Small intestine (tissue), 7 donors: ENCODE measurements around the gene CDKAL1. TPM values are rescaled to one million over a fixed set of nuclear protein-coding genes. Genes with fewer than 3 reads are reported as not detected.

ENCODE experiments used
- DNase-seq, 2 donors: peaks; one replicate each; pipeline versions ENCODE4 v3.0.0 to v3.0.0-alpha.2; 2013
- FAIRE-seq: peaks from 2 replicates; lab custom pipeline; 2012; peaks lifted over from hg19 to GRCh38; lab: Jason Lieb, UNC
- H3K27ac ChIP-seq, 3 donors: one replicate each; pipeline ENCODE4 v1.5.1; 2013; ENCODE audit warnings: low read length in 2 of 3, mild to moderate bottlenecking in 2 of 3, control low read depth in 1 of 3, inconsistent platforms in 1 of 3, low read depth in 1 of 3, moderate library complexity in 1 of 3
- H3K27me3 ChIP-seq, 3 donors: one replicate each; pipeline ENCODE4 v1.6.1; 2013; ENCODE audit warnings: low read length in 3 of 3, inconsistent platforms in 1 of 3; ENCODE audit not compliant: control insufficient read depth in 3 of 3, insufficient read depth in 3 of 3
- H3K36me3 ChIP-seq, 3 donors: one replicate each; pipeline ENCODE4 v1.6.1; 2013; ENCODE audit warnings: low read length in 3 of 3, inconsistent platforms in 1 of 3, low read depth in 1 of 3, mild to moderate bottlenecking in 1 of 3, moderate library complexity in 1 of 3; ENCODE audit not compliant: control insufficient read depth in 3 of 3, insufficient read depth in 2 of 3
- H3K4me1 ChIP-seq, 3 donors: one replicate each; pipeline ENCODE4 v1.6.1; 2013; ENCODE audit warnings: low read length in 2 of 3, inconsistent platforms in 1 of 3, low read depth in 1 of 3, mild to moderate bottlenecking in 1 of 3, moderate library complexity in 1 of 3; ENCODE audit not compliant: control insufficient read depth in 3 of 3, insufficient read depth in 2 of 3
- H3K4me3 ChIP-seq, 3 donors: one replicate each; pipeline ENCODE4 v1.5.1; 2013; ENCODE audit warnings: low read length in 3 of 3, control low read depth in 1 of 3, inconsistent platforms in 1 of 3, low read depth in 1 of 3, mild to moderate bottlenecking in 1 of 3, moderate library complexity in 1 of 3
- H3K9me3 ChIP-seq, 2 donors: one replicate each; pipeline ENCODE4 v1.6.1; 2013; ENCODE audit warnings: low read depth in 1 of 2, low read length in 1 of 2; ENCODE audit not compliant: control insufficient read depth in 2 of 2, insufficient read depth in 1 of 2
- WGBS, 3 donors: extraction: QIAGEN DNeasy Blood & Tissue Kit; methylation state at CpG; one replicate each; pipeline ENCODE4 v1.1.7; 2013; 5-methylcytosine and 5-hydroxymethylcytosine counted together
- polyA plus RNA-seq, 4 donors: library from polyadenylated mRNA; stranded (reverse) in 3 of 4; unstranded in 1 of 4; fragments of 200-250 nt in 3 of 4; fragments of 120-200 nt in 1 of 4; gene quantifications; one replicate each; pipeline versions ENCODE4 v1.2.1 to v1.2.3, GENCODE V29; 2013
- donor health status: healthy with polysubstance abuse.
- donor health status: control.
- donor health status: control.
- donor health status: Bipolar disorder and iron deficiency.
- donor health status: healthy.

CDKAL1 gene
- polyA plus RNA-seq, 4 donors = 2.4 to 10.5 (median 4.1) TPM

DNA sequence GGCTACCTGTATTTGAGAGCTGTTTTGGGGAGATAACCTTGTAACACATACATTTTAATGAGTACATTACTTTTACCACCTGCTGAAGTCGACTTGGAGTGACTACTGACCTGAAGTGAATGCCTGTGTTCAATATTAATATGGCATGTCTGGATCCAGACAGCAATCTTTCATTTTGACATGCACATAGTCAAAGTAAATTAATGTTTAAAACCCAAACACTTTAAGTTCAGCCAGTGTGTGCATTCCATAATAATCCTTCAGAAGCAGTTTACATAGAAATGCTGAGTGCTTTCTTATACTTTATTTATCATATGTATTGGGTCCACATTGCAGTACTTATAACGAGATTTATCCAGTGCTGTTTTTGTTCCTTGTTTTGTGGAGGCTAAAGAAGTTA lies 38.0 kb downstream of the CDKAL1 start:
- DNase-seq (no peak), FAIRE-seq (no peak)
- peaks cover 0 to 7% (median 0%) of the 10 kb centered on the region in 3 donors for H3K36me3 ChIP-seq
- H3K9me3 ChIP-seq = no peaks in the 10 kb centered on the region
- no peak overlapping the region for H3K4me3 ChIP-seq
- WGBS, 3 donors = 58 to 74% (median 71%) methylated on average over 2 of the region's 2 CpGs
- no peaks in the 10 kb centered on the region for H3K27me3 ChIP-seq
- H3K4me1 ChIP-seq = no peaks in the 10 kb centered on the region
- H3K27ac ChIP-seq = no peak overlapping the region

DNA sequence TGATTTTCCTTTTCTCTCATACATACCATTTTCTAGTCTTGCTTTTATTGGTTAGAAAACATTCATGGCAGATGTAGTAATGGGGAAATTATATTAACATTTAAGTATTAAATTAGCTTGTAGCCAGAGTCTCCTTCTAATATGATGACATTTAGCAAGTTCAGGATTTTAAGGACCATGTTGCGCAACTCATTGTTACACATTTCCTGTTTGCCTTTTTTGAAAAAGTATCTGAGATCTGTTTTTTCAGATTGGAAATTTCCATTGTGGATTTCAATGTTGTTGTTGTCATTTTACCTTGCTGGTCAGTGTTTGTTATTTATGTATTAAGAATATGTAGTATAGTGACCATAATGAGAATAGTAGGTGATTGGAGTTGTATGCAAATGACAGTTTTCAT lies 38.7 kb downstream of the CDKAL1 start:
- Histone ChIP-seq H3K27me3 (no peaks in the 10 kb centered on the region), H3K27ac (no peak overlapping the region), H3K4me3 (no peak overlapping the region), H3K36me3 (peaks cover 0 to 7% (median 0%) of the 10 kb centered on the region in 3 donors), H3K9me3 (no peaks in the 10 kb centered on the region), H3K4me1 (no peaks in the 10 kb centered on the region)
- WGBS, 3 donors = 88 to 98% (median 91%) methylated on average over 1 of the region's 1 CpG
- no peak for FAIRE-seq
- DNase-seq = no peak

- Histone ChIP-seq H3K36me3 (peaks cover 0 to 8% (median 1%) of the 10 kb centered on the region in 3 donors), H3K4me3 (no peak overlapping the region), H3K27ac (no peak overlapping the region), H3K9me3 (no peaks in the 10 kb centered on the region), H3K27me3 (no peaks in the 10 kb centered on the region), H3K4me1 (no peaks in the 10 kb centered on the region)
- DNase-seq (no peak), FAIRE-seq (no peak)
Measured at GRCh38 chr6:20574355-20574754, 40.1 kb downstream of the CDKAL1 start.

DNA sequence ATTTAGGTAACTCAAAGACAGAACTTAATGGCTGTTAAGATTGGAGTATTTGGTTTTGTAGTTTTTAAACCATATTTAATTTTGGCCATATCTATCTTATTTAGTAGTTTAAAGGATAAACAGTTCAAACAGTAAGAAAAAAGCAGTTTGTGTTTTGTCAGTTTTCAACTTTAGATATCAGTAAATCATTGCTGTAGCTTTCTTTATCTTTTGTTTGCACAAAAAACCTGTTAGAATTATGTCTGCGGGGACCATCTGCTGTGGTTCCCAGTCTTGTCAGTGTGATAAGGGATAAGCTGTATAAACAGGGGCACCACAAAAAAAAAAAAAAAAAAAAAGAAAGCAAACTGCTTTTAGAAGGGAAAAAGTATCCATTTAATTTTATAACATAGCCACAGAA lies 40.9 kb downstream of the CDKAL1 start:
- no peak for FAIRE-seq
- 31 to 58% (median 53%) methylated on average over 1 of the region's 1 CpG for WGBS, 3 donors
- DNase-seq = no peak

GRCh38 chr6:20575704-20576451 lies 41.6 kb downstream of the CDKAL1 start:
- no peak overlapping the region for H3K4me3 ChIP-seq
- H3K27ac ChIP-seq = no peak overlapping the region
- 76 to 83% (median 81%) methylated on average over 4 of the region's 4 CpGs for WGBS, 3 donors
- H3K27me3 ChIP-seq = no peaks in the 10 kb centered on the region
- FAIRE-seq = no peak
- no peaks in the 10 kb centered on the region for H3K4me1 ChIP-seq
- H3K9me3 ChIP-seq = no peaks in the 10 kb centered on the region
- peaks cover 0 to 10% (median 4%) of the 10 kb centered on the region in 3 donors for H3K36me3 ChIP-seq
- no peak for DNase-seq

More for the DNA sequence above, 40.9 kb downstream of the CDKAL1 start:
- Histone ChIP-seq H3K36me3 (peaks cover 0 to 10% (median 4%) of the 10 kb centered on the region in 3 donors), H3K9me3 (no peaks in the 10 kb centered on the region), H3K27ac (no peak overlapping the region), H3K4me3 (no peak overlapping the region), H3K27me3 (no peaks in the 10 kb centered on the region), H3K4me1 (no peaks in the 10 kb centered on the region)

GRCh38 chr6:20577173-20577688 lies 43.0 kb downstream of the CDKAL1 start:
- 92 to 96% (median 96%) methylated on average over 3 of the region's 3 CpGs for WGBS, 3 donors
- no peak for DNase-seq
- Histone ChIP-seq H3K9me3 (no peaks in the 10 kb centered on the region), H3K4me3 (no peak overlapping the region), H3K4me1 (no peaks in the 10 kb centered on the region), H3K36me3 (peaks cover 0 to 10% (median 4%) of the 10 kb centered on the region in 3 donors), H3K27ac (no peak overlapping the region), H3K27me3 (no peaks in the 10 kb centered on the region)
- FAIRE-seq = no peak

DNA sequence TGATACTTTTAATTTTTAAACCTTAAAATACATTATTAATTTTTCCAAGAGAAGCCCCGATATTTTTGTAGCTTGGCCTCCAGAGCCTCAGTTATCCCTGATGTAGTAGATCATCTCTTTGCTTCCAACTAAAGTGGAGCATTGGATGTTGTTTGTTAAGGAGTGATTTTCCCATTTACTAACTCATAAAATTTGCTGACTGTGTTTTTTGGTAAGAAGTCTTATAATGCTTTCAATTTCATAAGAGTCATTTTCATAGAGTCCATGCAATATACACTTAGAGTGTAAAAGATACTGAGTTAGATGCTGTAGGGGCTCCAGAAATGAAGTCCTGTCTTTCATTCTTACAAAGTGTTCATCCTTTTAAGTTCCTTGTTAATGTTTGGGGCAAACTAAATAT lies 46.8 kb downstream of the CDKAL1 start:
- no peak overlapping the region for H3K4me3 ChIP-seq
- peaks cover 0 to 10% (median 4%) of the 10 kb centered on the region in 3 donors for H3K36me3 ChIP-seq
- H3K9me3 ChIP-seq = no peaks in the 10 kb centered on the region
- FAIRE-seq (no peak), DNase-seq (no peak)
- no peaks in the 10 kb centered on the region for H3K4me1 ChIP-seq
- H3K27me3 ChIP-seq = no peaks in the 10 kb centered on the region
- H3K27ac ChIP-seq = no peak overlapping the region
- WGBS, 3 donors = 94 to 100% (median 97%) methylated on average over 1 of the region's 1 CpG

GRCh38 chr6:20582586-20583443 lies 48.6 kb downstream of the CDKAL1 start:
- Histone ChIP-seq H3K4me3 (no peak overlapping the region), H3K36me3 (peaks cover 2 to 9% (median 5%) of the 10 kb centered on the region in 3 donors), H3K4me1 (no peaks in the 10 kb centered on the region), H3K9me3 (no peaks in the 10 kb centered on the region), H3K27ac (no peak overlapping the region), H3K27me3 (no peaks in the 10 kb centered on the region)
- WGBS, 3 donors = 89 to 91% (median 90%) methylated on average over 4 of the region's 4 CpGs
- DNase-seq = no peak
- FAIRE-seq = no peak
